Mesenteric fat pad (tissue), 1 donor: ENCODE data around the gene NUP85. TPM values are rescaled to one million over a fixed set of nuclear protein-coding genes. Genes with fewer than 3 reads are reported as not detected.
A peak's percentile ranks its signal among the peaks of the same experiment; 100 is the strongest.
"Not testable (repeated sequence)": the region's sequence is repeated elsewhere in the genome, so short reads cannot be mapped to it uniquely, and the experiment has no call there.

Experiments used
- DNase-seq: peaks from one replicate; pipeline ENCODE4 v3.0.0-alpha.2; 2020; ENCODE audit warnings: low spot score
- total RNA-seq: library from RNA; stranded (reverse); fragmentation: NEBNext Ultra II Directional; extraction: Animal tissue kit (Norgen Biotek cat#: 25700); gene quantifications from one replicate; pipeline ENCODE4 v1.2.1, GENCODE V29; 2021
- donor health status: DM: yes; HTN: yes; CAD: no.

NUP85 gene
- total RNA-seq, 1 donor from 2014 or later = 60.2 TPM

DNA sequence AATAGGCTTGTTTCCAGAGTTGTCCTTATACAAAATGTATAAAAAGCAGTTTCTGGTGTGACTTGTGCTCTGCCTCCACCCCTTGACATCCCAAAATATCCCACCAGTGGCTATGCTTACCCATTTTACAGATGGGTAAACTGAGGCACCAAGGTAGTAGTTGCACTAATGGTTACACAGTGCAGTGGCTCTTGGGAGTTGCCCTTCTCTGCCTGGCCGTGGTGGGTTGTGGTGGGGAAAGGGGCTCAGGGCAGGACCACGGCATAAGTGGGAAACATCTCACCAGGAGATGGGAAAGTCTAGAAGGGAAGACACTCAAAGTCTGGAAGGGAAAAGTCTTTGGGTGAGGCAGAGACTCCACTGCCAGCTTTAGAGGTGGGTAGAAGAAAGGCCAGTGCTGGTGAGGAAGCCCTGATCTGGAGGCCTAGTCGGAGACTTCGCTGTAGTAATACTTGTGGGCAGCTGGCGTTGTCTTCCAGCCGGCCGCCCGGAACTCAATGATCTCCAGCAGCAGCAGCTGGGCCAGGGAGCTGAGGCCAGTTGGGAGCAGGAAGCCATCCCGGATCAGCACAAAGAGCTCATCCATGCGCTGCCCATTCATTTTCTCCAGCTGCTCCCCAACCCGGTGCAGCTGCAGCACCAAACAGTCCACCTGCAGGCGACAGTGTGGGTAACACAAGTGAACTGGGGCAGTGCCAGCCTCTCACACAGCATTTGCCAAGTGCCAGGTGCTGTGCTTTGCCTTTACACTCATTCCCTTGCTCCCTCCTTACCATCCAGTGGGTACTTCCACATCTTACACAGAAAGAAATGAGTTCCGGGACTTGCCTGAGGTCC, 61.1 kb downstream of the NUP85 start:
- DNase-seq = no peak

DNA sequence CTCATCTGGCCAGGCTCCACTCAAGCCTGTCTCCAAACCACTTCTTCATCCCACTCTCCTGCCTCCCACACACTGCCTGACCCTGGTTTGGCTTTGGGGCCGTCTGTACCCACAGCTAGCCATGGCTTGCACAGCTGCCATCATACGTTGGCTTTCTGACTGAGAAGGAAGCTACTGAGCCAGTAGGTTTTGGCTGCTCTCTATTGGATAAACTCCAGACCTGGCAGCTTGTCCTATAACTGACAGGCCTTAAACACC, 61.6 kb downstream of the NUP85 start:
- DNase-seq = no peak

DNA sequence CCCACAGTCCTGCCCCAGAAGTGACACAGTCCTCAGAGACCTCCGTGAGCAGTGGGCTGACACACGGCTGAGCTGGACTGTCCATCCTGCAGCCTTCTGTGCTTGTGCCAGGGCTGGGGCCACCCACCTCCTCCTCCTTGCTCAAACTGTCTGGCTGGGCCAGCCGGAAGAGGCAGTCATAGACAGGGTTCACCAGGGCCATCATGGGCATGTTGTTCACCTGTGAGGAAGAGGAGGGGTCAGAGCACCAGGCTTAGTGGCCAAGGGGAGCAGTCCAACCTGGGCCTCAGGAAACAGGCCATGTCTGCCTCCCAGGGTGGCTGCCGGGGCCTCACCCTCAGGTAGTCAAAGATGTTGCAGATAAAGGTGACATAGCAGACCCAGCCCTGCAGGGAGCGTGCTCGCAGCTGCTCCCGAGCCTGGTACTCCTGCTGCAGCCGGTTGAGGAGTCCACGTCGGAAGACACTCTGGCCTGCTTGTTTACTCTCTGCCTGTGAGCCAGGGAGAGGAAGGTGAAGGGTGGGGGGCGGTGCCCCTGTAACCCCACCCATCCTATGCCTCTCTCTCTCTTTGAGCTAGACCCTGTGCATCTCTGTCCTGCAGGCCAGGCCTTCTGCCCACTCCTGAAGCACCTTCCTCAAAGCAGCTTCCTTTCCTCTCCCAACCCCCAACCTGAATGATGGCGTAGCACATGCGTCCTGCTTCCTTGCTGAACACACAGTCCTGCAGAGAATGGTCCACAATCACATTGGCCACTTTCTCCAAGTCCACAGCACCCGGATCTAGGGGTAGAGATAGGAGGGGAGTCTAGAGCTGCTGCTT, 62.1 kb downstream of the NUP85 start:
- DNase-seq = no peak

DNA sequence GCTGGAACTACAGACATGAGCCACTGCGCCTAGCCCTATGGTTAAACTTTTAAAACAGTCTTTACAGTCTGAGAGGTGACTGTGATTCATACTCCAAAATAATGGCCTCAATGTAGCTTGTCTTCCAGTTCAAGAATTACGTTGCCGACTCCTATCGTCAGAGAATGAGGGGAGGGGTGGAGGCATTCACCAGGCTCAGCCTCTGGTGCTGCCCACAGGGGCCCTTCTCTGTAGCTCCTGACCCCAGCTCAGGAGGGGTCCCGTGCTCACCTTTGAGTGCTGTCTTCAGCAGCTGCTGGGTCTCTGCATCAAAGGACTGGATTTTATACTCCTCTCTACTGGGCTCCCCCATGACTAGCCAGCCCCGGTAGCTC, 64.4 kb downstream of the NUP85 start:
- DNase-seq = no peak

DNA sequence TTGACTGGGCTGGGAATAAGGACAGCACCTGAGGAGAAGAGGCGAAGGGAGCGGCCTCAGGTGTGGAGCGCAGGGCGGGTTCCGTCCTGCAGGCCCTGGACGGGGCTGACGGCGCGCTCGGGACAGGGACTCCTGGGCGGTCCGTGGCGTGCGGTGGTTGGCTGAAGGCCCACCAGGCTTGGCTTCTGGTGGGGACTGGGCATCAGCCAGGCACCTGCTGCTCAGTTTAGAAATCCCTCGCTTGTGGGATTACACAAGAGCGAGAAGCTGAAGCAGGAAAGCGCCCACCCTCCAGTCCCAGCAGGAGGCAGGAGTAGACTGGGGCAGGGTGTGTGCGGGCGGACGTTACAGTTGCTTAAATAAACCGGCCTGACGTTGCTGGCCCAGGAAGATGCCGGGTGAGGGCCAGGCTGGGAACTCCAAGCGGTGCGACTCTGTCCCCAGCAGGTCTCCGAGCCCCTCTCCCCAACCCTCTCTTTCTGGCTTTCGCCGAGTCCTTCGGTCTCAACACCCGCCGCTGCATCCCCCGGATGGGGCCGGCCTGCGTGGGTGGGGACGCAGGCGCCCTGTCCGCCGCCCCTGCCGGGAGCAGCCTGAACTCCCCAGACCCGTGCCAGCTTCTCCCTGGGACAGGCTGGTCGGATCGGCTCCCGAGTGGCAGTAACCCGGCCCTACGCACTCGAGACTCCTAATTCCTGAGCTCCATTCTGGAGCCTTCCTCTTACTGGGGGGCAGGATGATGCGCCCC, 64.9 kb downstream of the NUP85 start:
- DNase-seq = no peak

DNA sequence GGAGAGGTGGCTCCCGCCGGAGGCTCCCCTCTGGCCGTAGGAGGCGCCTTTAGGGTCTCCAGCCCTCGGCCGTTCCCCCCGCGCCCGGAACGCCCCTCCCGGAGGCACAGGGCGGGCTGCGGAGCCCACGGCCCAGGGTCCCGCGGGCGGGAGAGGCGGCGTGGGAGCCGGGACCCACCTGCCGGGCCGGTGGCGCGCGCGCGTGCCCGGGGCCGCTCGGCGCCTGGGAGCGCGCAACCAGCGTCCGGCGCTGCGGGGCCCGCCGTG, 65.4 kb downstream of the NUP85 start, which contains the start of gene MIF4GD:
Gene MIF4GD, minus strand, starts transcription at position 266 of the 267 bp plus-strand sequence. CDS start 1,036 bp downstream, outside the sequence.
- no peak for DNase-seq

DNA sequence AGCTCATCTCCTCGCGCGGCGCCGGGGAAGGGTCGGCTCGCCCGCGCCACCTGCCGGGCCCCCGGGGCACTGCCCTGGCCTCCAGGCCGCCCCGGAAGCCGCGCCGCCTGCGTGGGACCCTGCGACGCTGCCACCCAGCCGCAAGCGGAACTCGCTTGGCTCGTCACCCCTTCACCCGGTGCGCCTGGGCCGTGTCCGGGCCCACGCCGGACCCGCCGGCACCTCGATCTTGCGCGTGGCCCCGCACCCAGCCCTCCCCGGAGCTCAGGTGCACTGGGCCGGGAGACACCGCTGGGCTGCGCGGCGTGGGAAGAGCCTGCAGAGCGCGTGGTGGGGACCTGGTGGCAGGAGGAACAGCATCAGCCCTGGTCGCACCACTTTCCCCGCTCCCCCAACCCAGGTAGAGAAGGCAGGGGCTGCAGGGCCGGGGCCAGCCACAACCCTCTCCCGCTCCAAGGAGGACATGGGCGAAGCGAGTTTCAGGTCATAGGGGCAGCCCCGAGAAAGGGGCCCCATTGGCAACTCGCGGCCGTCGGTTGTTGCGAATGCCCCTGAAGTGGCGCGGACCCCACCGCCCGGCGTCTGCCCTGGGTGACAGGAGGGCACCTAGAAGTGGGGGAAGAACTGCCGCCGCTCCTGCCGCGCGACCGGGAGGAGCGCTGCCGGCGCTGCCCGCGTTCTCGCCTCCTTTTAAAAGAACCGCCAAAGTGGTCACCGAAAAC, 65.9 kb downstream of the NUP85 start:
- peak; percentile 95 for DNase-seq

DNA sequence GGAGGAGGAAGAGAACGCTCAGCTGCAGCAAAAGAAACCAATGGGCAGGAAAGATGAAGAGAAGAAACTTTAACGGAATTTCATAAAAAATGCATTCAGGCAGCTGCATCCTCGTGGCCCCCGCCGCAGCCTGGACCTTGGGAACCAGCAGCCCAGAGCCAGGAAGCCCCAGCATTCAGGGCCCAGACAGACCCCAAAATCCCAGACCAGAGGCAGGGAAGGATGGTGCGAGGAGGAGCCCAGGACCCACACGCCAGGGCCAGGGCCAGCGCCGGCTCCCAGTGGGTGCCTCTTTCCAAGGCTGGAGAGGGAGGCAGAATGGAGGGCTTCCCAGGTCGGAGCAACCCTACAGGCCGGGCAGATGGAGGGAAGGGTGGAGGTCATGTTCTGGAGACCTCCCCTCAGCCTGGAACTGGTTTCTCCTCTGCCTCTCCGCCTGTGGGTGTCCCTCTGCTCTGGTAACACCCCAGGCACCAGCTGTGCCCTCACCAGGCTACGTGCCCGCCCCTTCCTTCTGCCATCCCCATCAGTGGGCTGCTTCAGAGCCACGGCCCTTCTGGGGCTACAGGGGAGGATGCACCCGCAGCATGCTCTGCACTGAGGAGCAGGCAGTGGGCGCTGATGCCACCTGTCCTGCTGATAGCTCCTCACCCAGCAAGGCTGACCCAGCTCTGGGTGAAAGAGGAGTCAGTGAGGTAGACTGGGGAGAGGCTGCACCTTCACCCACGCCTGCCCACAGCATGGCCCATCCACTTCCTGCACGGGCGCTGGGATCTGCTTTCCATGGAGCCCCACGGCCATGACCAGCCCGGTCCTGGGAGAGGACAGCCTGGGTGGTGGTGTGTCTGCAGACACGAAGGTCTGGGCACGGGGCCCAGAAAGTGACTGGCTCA, 66.7 kb downstream of the NUP85 start:
- DNase-seq = no peak

DNA sequence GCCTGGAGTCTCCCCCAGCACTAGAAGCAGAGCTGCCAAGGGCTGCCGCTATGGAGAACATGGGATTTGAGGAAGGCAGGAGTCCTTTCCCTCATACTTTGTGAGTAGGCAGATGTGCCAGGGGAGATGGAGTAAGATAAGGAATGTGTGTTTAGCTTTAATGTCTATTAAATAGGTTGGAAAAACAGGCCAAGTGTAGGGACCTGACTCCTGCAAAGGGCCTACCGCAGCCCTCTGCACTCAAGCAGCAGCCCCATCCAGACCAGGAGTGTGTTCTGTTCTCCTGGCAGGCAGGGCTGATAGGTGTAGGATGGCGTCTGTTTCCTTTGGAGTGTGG, 67.3 kb downstream of the NUP85 start:
- DNase-seq = no peak

DNA sequence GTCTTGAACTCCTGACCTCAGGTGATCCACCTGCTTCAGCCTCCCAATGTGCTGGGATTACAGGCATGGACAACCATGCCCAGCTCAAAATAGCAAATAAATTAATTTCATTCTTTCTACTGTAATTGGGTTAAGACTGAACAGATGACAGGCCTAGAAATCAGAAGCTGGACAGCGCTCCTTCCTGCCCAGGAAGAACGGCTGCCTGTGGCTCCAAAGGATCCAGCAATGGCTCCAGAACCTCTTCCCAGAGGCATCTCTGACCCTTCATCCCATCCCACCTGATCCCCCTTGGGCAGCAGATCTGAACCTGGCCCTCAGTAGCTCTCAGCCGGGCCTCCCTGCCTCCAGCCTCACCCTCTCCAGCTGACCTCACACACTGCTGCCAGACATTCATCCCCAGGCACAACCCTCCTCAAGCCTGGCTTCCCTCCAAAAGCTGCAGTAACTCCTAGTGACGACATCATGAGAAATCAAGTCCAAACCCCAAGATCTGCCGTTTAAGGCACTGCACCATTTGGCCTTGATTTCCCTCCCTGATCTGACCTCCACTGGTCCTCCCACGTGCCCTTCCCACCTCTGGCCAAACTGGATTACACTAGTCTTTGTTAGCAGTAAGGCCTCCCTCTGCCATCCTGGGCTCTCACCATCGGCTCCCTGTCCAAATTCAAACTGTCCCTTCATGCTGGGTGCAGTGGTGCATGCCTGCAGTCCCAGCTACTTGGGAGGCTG, 68.7 kb downstream of the NUP85 start:
- DNase-seq = no peak

DNA sequence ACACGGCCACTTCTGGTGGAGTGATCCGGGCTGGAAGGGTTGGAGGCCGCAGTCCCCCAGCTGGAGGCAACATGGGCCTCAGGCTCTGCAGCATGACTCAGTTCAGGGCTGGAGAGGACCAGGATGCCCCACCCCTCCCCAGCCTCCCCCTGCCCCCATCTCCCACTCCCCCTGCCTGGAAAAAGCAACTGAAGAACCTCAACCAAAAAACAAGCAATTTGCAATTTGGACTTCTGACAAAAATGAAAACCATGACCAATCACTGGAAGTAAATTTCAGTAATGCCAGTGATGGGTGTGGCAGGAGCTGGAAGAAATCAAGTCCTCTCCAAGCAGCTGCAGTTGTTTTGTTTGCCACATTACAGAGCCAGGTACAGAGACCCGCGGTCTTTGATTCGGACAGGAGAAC, 72.2 kb downstream of the NUP85 start:
- no peak for DNase-seq

DNA sequence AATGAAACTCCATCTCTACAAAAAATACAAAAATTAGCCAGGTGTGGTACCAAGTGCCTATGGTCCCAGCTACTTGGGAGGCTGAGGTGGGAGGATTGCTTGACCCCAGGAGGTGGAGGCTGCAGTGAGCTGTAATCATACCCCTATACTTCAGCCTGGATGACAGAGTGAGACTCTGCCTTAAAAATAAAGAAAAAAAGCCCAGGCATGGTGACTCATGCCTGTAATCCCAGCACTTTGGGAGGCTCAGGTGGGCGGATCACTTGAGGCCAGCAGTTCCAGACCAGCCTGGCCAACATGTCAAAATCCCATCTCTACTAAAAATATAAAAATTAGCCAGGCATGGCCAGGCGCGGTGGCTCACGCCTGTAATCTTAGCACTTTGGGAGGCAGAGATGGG, 74.7 kb downstream of the NUP85 start:
- not testable (repeated sequence) for DNase-seq

DNA sequence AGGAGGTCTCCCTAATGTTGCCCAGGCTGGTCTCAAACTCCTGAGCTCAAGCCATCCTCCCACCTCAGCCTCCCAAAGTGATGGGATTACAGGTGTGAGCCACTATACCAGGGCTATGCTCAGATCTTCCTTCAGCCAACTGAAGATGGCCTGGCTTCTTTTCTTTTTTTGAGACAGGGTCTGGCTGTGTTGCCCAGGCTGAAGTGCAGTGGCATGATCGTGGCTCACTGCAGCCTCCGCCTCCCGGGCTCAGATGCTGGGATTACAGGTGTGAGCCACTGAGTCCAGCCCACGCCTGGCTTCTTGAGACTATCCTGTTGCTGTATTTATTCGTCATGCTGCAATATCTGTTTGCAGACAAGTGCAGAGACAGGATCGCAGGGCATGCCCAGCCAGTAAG, 79.6 kb downstream of the NUP85 start:
- no peak for DNase-seq

Other genes with a start within 250 kb of the NUP85 start
- 14.4 TPM for gene HID1, start 232.9 kb upstream of the NUP85 start, total RNA-seq
- gene CDR2L, start 218.0 kb upstream of the NUP85 start, total RNA-seq = 29.9 TPM
- 26.4 TPM for gene MRPL58, start 193.0 kb upstream of the NUP85 start, total RNA-seq
- gene ATP5PD, start 158.7 kb upstream of the NUP85 start, total RNA-seq = 310 TPM
- gene KCTD2, start 158.5 kb upstream of the NUP85 start, total RNA-seq = 34.7 TPM
- gene SLC16A5, start 117.7 kb upstream of the NUP85 start, total RNA-seq = 12.3 TPM
- 7.9 TPM for gene ARMC7, start 95.7 kb upstream of the NUP85 start, total RNA-seq
- 33.5 TPM for gene NT5C, start 73.9 kb upstream of the NUP85 start, total RNA-seq
- gene JPT1, start 51.2 kb upstream of the NUP85 start, total RNA-seq = 28.6 TPM
- 265 TPM for gene SUMO2, start 22.7 kb upstream of the NUP85 start, total RNA-seq
- 42.8 TPM for gene GGA3, start 55.9 kb downstream of the NUP85 start, total RNA-seq
- 45.7 TPM for gene MRPS7, start 56.2 kb downstream of the NUP85 start, total RNA-seq
- gene MIF4GD, start 65.6 kb downstream of the NUP85 start, total RNA-seq = 15.5 TPM
- gene SLC25A19, start 83.8 kb downstream of the NUP85 start, total RNA-seq = 16.4 TPM
- 154 TPM for gene GRB2, start 200.0 kb downstream of the NUP85 start, total RNA-seq